Right lobe of liver (tissue), 6 donors: ENCODE measurements around the gene HP1BP3. TPM values are rescaled to one million over a fixed set of nuclear protein-coding genes. Genes with fewer than 3 reads are reported as not detected.

Source experiments
- ATAC-seq, 4 donors: fragments of 200-7000 bp; cut with Tn5 transposase; one replicate each; pipeline ENCODE4 v1.9.1; 2020; ENCODE audit warnings: mild to moderate bottlenecking in 4 of 4, moderate library complexity in 4 of 4
- DNase-seq, 3 donors: peaks; one replicate each; pipeline ENCODE4 v3.0.0-alpha.2; 2020
- H3K27ac ChIP-seq, 3 donors: fragments of 200-600 bp; one replicate each; pipeline ENCODE4 v1.8.0; 2022
- H3K27me3 ChIP-seq, 2 donors: fragments of 200-600 bp; one replicate each; pipeline ENCODE4 v1.8.0; 2022
- H3K36me3 ChIP-seq, 4 donors: fragments of 200-600 bp; sonication (generic) in 1 of 4; one replicate each; pipeline versions ENCODE4 v1.5.1 to v1.8.0; 2017 to 2022; ENCODE audit warnings: control low read depth in 1 of 4
- H3K4me1 ChIP-seq, 4 donors: fragments of 200-600 bp; sonication (generic) in 1 of 4; one replicate each; pipeline versions ENCODE4 v1.5.1 to v1.8.0; 2017 to 2022; ENCODE audit warnings: control low read depth in 1 of 4
- H3K4me3 ChIP-seq, 3 donors: fragments of 200-600 bp; one replicate each; pipeline ENCODE4 v1.8.0; 2022
- H3K9me3 ChIP-seq, 4 donors: fragments of 200-600 bp; sonication (generic) in 1 of 4; one replicate each; pipeline versions ENCODE4 v1.5.1 to v1.8.0; 2017 to 2022; ENCODE audit warnings: control low read depth in 1 of 4
- CTCF ChIP-seq, 4 donors: fragments of 200-600 bp in 3 of 4; fragments of 450-650 bp in 1 of 4; IDR thresholded peaks; one replicate each; pipeline versions ENCODE4 v1.5.1 to v1.8.0; 2016 to 2022; ENCODE audit warnings: antibody characterized with exemption in 4 of 4, mild to moderate bottlenecking in 2 of 4
- POLR2A ChIP-seq: fragments of 450-650 bp; IDR thresholded peaks from one replicate; pipeline ENCODE4 v1.6.1; 2017; ENCODE audit warnings: antibody characterized with exemption, mild to moderate bottlenecking
- WGBS: methylation state at CpG from one replicate; pipeline ENCODE4 v1.1.6; 2018; ENCODE audit warnings: low coverage, low lambda C conversion rate; ENCODE audit not compliant: insufficient coverage; ENCODE audit errors: missing lambda C conversion rate; 5-methylcytosine and 5-hydroxymethylcytosine counted together
- intact Hi-C, 2 donors: fragments of 100-400 bp; cut with DNase I; formaldehyde crosslinking; loops; one replicate each; pipeline versions ENCODE4 v1.11.2 to v1.14.1; 2022
- total RNA-seq, 6 experiments: library from RNA; depleted of rRNA in 2 of 6; stranded (reverse); fragments of >200 nt in 2 of 6; fragmentation: NEBNext Ultra II Directional in 3 of 6; extraction: Animal tissue kit (Norgen Biotek cat#: 25700) in 3 of 6; gene quantifications; one replicate each; pipeline versions ENCODE4 v1.1.0 to v1.2.4, GENCODE V29; 2016 to 2023
- donor health status: DM: no; HTN: yes; CAD: no.
- donor health status: DM: no; HTN: no; CAD: no.
- donor health status: DM: no; HTN: no; CAD: no.
- donor health status: DM: no; HTN: yes; CAD: no.
- donor health status: DM: no; HTN: yes; CAD: no.

The HP1BP3 gene
- total RNA-seq, 6 experiments from 2014 or later = 60.6 to 84.6 (median 70.7) TPM

DNA sequence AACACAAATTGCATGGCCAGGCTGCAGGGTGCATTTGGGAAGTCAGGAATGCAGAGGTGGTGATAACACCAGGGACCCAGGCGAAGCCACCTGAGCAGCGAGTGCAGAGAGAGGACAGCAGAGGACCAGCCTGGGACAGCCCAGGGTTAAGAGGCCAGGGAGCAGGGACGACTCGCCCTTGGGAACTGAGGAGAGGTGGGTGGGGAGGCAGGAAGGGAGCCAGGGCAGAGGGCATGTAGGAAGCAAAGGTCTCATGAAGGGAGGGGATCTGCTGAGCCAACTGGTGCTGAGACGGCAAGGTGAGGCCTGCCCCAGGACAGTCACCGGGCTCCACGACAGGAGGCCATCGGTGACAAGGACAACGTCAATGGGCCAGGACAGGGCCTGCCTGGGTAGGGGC lies 85.7 kb downstream of the HP1BP3 start:
- no peak for DNase-seq
- no peak for ATAC-seq
- Histone ChIP-seq H3K4me1 (no peaks in the 10 kb centered on the region), H3K27me3 (no peaks in the 10 kb centered on the region), H3K36me3 (no peaks in the 10 kb centered on the region), H3K9me3 (no peaks in the 10 kb centered on the region), H3K27ac (no peak overlapping the region), H3K4me3 (no peak overlapping the region)
- WGBS = 55% methylated on average over 4 of the region's 9 CpGs
- no peak for TF ChIP-seq POLR2A
- TF ChIP-seq CTCF (IDR thresholded peaks at IDR 0.05) = no peak
- intact Hi-C loops = no loop called here

GRCh38 chr1:20700636-20701215 lies 86.4 kb downstream of the HP1BP3 start:
- H3K27me3 ChIP-seq = no peaks in the 10 kb centered on the region
- no peak overlapping the region for H3K27ac ChIP-seq
- intact Hi-C loops = no loop called here
- DNase-seq = no peak
- TF ChIP-seq CTCF (IDR thresholded peaks at IDR 0.05) = no peak
- ATAC-seq = no peak
- H3K36me3 ChIP-seq = no peaks in the 10 kb centered on the region
- no peaks in the 10 kb centered on the region for H3K9me3 ChIP-seq
- 88% methylated on average over 7 of the region's 17 CpGs for WGBS
- H3K4me1 ChIP-seq = no peaks in the 10 kb centered on the region
- no peak overlapping the region for H3K4me3 ChIP-seq

- Histone ChIP-seq H3K27ac (no peak overlapping the region), H3K4me3 (no peak overlapping the region), H3K4me1 (no peaks in the 10 kb centered on the region), H3K36me3 (no peaks in the 10 kb centered on the region), H3K9me3 (no peaks in the 10 kb centered on the region), H3K27me3 (no peaks in the 10 kb centered on the region)
- ATAC-seq (no peak), DNase-seq (no peak)
- intact Hi-C loops = loop anchor here (5.0 to 10.0 kb wide), 2 partner anchors 495 to 498 kb away; no protein-coding TSS in a partner anchor
- no peak for TF ChIP-seq POLR2A
- TF ChIP-seq CTCF (IDR thresholded peaks at IDR 0.05) = no peak
- WGBS = 95% methylated on average over 8 of the region's 9 CpGs
Observed at GRCh38 chr1:20699558-20699957, 87.5 kb downstream of the HP1BP3 start.

DNA sequence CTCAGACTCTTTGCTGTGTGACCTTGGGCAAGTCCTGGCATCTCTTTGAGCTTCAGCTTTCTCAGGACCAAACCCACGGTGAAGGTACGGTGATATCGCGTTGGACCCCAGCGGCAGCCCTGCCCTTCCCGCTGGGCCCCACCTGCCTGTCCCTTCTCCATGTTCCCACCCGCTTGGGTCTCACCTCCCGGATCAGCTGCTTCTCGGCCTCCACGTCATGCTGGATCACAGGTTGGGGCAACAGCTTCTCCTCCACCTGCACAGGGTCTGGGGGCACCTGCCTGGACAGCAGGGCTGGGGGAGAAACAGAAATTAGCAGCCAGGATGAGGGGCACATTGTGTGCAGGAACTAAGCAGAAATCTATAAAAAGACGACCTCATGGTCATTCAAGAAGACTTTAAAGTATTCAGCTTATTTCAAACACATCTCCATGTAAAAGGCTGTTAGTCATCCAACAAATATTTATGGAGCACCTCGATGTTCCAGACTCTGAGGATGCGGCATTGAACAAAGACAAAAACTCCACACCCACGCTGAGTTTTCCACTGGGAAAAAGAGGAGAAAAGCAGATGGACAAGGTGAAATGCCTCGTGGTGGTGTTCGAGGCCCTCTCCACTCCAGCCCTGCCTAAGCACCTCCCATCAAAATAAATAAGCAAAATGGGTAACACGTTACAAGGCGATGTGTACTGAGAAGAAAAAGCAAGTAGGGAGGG lies 88.8 kb downstream of the HP1BP3 start:
- H3K27me3 ChIP-seq = no peaks in the 10 kb centered on the region
- ATAC-seq (no peak), DNase-seq (no peak)
- no peak overlapping the region for H3K4me3 ChIP-seq
- no peaks in the 10 kb centered on the region for H3K4me1 ChIP-seq
- no peak overlapping the region for H3K27ac ChIP-seq
- H3K9me3 ChIP-seq = no peaks in the 10 kb centered on the region
- intact Hi-C loops = loop anchor here (5.0 to 10.0 kb wide), 2 partner anchors 496 to 499 kb away; no protein-coding TSS in a partner anchor
- no peaks in the 10 kb centered on the region for H3K36me3 ChIP-seq
- no peak for TF ChIP-seq POLR2A
- no peak for TF ChIP-seq CTCF (IDR thresholded peaks at IDR 0.05)
- 72% methylated on average over 9 of the region's 18 CpGs for WGBS
